GM12892 (cell line): ENCODE measurements around the gene SHROOM4.

Experiments used
- POLR2A ChIP-seq: IDR thresholded peaks from 2 replicates; pipeline ENCODE4 v1.6.1; 2011; ENCODE audit warnings: low read depth, low read length, control low read depth
- POLR2AphosphoS5 ChIP-seq: IDR thresholded peaks from 2 replicates; pipeline ENCODE4 v1.6.1; 2011; ENCODE audit warnings: low read depth, low read length, control low read depth

DNA sequence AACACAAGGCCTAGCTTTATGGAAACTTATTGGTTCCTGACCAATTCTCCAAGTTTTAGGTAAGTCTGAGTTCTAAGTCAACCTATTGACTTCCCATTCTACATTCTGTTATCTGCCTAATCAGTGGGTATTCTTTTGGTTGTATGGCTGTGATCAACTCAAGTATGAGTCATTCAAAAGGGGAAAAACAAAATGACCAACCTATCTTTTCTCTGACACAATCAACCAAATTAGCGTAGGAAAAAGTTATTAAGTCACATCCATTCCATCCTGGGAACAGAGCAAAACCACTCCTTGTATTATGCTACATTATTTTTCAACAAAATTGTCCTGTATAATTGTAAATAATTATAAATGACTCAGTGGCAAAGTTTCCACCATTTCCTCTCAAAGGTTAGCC lies 136.2 kb downstream of the SHROOM4 start:
- TF ChIP-seq POLR2A (no peak), POLR2AphosphoS5 (no peak)
